ENCODE results near the gene PEX5L.

GRCh38 chr3:179943117-179943880 lies 93.4 kb downstream of the PEX5L start:
- no peak for TF ChIP-seq CTCF (IDR thresholded peaks at IDR 0.05 in 2 of 3, conservative IDR thresholded peaks at IDR 0.05 in 1 of 3; ENCODE audit: control insufficient read depth in 2 of 3, extremely low read depth in 1 of 3, insufficient read depth in 1 of 3, low read depth in 3 of 3, low read length in 3 of 3)
- TF ChIP-seq RAD51 (IDR thresholded peaks at IDR 0.05), result no peak
- TF ChIP-seq POLR2A (IDR thresholded peaks at IDR 0.05; ENCODE audit: low read depth, low read length), result no peak
- TF ChIP-seq EZH2 (IDR thresholded peaks at IDR 0.05; ENCODE audit: borderline replicate concordance, control insufficient read depth, low read depth, low read length), result no peak
- no peak for TF ChIP-seq RAD21 (IDR thresholded peaks at IDR 0.05; ENCODE audit: insufficient read depth, low read depth, low read length)
